GM12878 (cell line): ENCODE results near the gene TCP11L2. TPM values are rescaled to one million over a fixed set of nuclear protein-coding genes. Genes with fewer than 3 reads are reported as not detected.

Experiments used
- ATAC-seq: fragments of 200-7000 bp; cut with Tn5 transposase; 3 replicates; pipeline ENCODE4 v1.9.1; 2020; ENCODE audit warnings: mild to moderate bottlenecking, moderate library complexity
- BruUV-seq: library from RNA; stranded (reverse); fragments of 400-500 nt; replicated peaks from 2 replicates; lab custom pipeline; 2021; lab: Mats Ljungman, UMichigan
- CTCF ChIA-PET: fragments of 300-600 bp; sonication (Branson Sonifier 250); formaldehyde crosslinking; extraction: SDS; loops from one replicate; lab custom pipeline; 2021; ENCODE audit warnings: inconsistent platforms; lab: Yijun Ruan, JAX
- POLR2A ChIA-PET: fragments of 350-600 bp; formaldehyde crosslinking; extraction: SDS; loops from one replicate; lab custom pipeline; 2021; ENCODE audit warnings: inconsistent platforms; lab: Charles Lee
- RAD21 ChIA-PET: fragments of 300-600 bp; sonication (Branson Sonifier 250); formaldehyde crosslinking; loops from one replicate; lab custom pipeline; 2023; ENCODE audit warnings: antibody characterized with exemption; ENCODE audit not compliant: unreplicated experiment; lab: Charles Lee
- SMC1A ChIA-PET: fragments of 300-600 bp; sonication (Branson Sonifier 250); formaldehyde crosslinking; loops from one replicate; lab custom pipeline; 2023; ENCODE audit not compliant: unreplicated experiment, uncharacterized antibody; lab: Charles Lee
- DNase-seq: peaks from one replicate; pipeline ENCODE4 v3.0.0-alpha.2; 2011; ENCODE audit warnings: low read depth, low spot score
- FAIRE-seq: peaks from 3 replicates; lab custom pipeline; 2011; peaks lifted over from hg19 to GRCh38; lab: Jason Lieb, UNC
- H2AFZ ChIP-seq: 2 replicates; pipeline ENCODE4 v1.6.0; 2011; ENCODE audit warnings: low read depth, low read length, control low read depth; ENCODE audit not compliant: control insufficient read depth
- H3K27ac ChIP-seq: 2 replicates; pipeline ENCODE4 v1.5.1; 2011; ENCODE audit warnings: control low read depth; ENCODE audit not compliant: control insufficient read depth, insufficient read depth
- H3K27me3 ChIP-seq, 2 experiments: replicated peaks in 1 of 2; 2 replicates each; pipeline versions ENCODE4 v1.6.0 to v1.6.1; 2011; ENCODE audit warnings: low read length in 1 of 2; ENCODE audit not compliant: control insufficient read depth in 2 of 2, insufficient read depth in 2 of 2
- H3K36me3 ChIP-seq, 2 experiments: 2 replicates each; pipeline ENCODE4 v1.5.1; 2011; ENCODE audit warnings: low read length in 1 of 2; ENCODE audit not compliant: control insufficient read depth in 2 of 2, insufficient read depth in 2 of 2
- H3K4me1 ChIP-seq: 2 replicates; pipeline ENCODE4 v1.6.1; 2011; ENCODE audit warnings: mild to moderate bottlenecking, low read length, moderate library complexity, mixed read lengths; ENCODE audit not compliant: control insufficient read depth, insufficient read depth
- H3K4me2 ChIP-seq: 2 replicates; pipeline ENCODE4 v1.6.0; 2011; ENCODE audit warnings: control low read depth; ENCODE audit not compliant: control insufficient read depth, insufficient read depth
- H3K4me3 ChIP-seq: fragments of 200-600 bp; sonication (generic); 2 replicates; pipeline ENCODE4 v1.5.1; 2016
- H3K79me2 ChIP-seq: 2 replicates; pipeline ENCODE4 v1.6.0; 2011; ENCODE audit warnings: low read length; ENCODE audit not compliant: control insufficient read depth, insufficient read depth
- H3K9ac ChIP-seq: 2 replicates; pipeline ENCODE4 v1.8.0; 2011; ENCODE audit warnings: low read length, control low read depth, mixed read lengths; ENCODE audit not compliant: control insufficient read depth, insufficient read depth
- H3K9me3 ChIP-seq: replicated peaks from 3 replicates; pipeline ENCODE4 v1.5.1; 2011; ENCODE audit warnings: mild to moderate bottlenecking, low read length; ENCODE audit not compliant: control insufficient read depth, insufficient read depth
- H4K20me1 ChIP-seq: 2 replicates; pipeline ENCODE4 v1.6.0; 2011; ENCODE audit not compliant: control insufficient read depth, insufficient read depth
- BMI1 ChIP-seq: fragments of 450-650 bp; IDR thresholded peaks from 2 replicates; pipeline ENCODE4 v1.6.1; 2016; ENCODE audit warnings: mild to moderate bottlenecking, moderate library complexity, borderline replicate concordance
- GABPA ChIP-seq: IDR thresholded peaks from 2 replicates; pipeline ENCODE4 v1.6.1; 2014; ENCODE audit warnings: antibody characterized with exemption, low read depth, mild to moderate bottlenecking, inconsistent platforms
- IRF4 ChIP-seq: IDR thresholded peaks from 2 replicates; pipeline ENCODE4 v1.6.1; 2011; ENCODE audit warnings: low read depth, low read length
- KAT2A ChIP-seq: conservative IDR thresholded peaks from 2 replicates; pipeline ENCODE4 v1.6.1; 2011; ENCODE audit warnings: low read depth, low read length; ENCODE audit not compliant: control insufficient read depth
- NR2C2 ChIP-seq: IDR thresholded peaks from 2 replicates; pipeline ENCODE4 v1.6.1; 2011; ENCODE audit warnings: borderline replicate concordance, low read depth; ENCODE audit not compliant: control insufficient read depth, insufficient read length
- TCF7 ChIP-seq: IDR thresholded peaks from 2 replicates; pipeline ENCODE4 v1.6.1; 2014; ENCODE audit warnings: antibody characterized with exemption, borderline replicate concordance
- ZNF274 ChIP-seq: IDR thresholded peaks from one replicate; pipeline ENCODE4 v1.8.0; 2011; ENCODE audit not compliant: insufficient read length, insufficient read depth
- WGBS: methylation state at CpG from one replicate; pipeline ENCODE4 v1.1.6; 2016; ENCODE audit warnings: low lambda C conversion rate; ENCODE audit not compliant: insufficient replicate concordance, insufficient coverage; ENCODE audit errors: missing lambda C conversion rate; 5-methylcytosine and 5-hydroxymethylcytosine counted together
- in situ Hi-C: fragments of 300-500 bp; cut with MboI; formaldehyde crosslinking; loops from 9 replicates; pipeline ENCODE4 v1.14.3; 2018; ENCODE audit warnings: mixed read lengths
- intact Hi-C: fragments of 100-400 bp; cut with micrococcal nuclease; formaldehyde crosslinking; loops from one replicate; pipeline ENCODE4 v1.14.2; 2022; ENCODE audit not compliant: unreplicated experiment
- polyA plus RNA-seq, 11 experiments: library from polyadenylated mRNA; depleted of rRNA in 4 of 11; unstranded in 6 of 11; stranded (reverse) in 5 of 11; fragments of >200 nt; fragmentation: Nextera tagmentation in 4 of 11; fragmentation: Illumina TruSeq in 1 of 11; extraction: Ambion mirVana in 4 of 11; extraction: Trizol in 1 of 11; gene quantifications; 1 replicate in 1 of 11; 2 replicates in 10 of 11; pipeline versions ENCODE4 v1.2.1 to v1.2.3, GENCODE V29; 2011 to 2016; ENCODE audit warnings: inconsistent platforms in 2 of 11, missing spikeins in 2 of 11, low read depth in 1 of 11
- total RNA-seq, 4 experiments: library from RNA; depleted of rRNA in 3 of 4; stranded (reverse); fragments of >200 nt in 3 of 4; fragmentation: Illumina TruSeq in 1 of 4; extraction: Trizol in 1 of 4; gene quantifications; 2 replicates each; pipeline versions ENCODE4 v1.2.1 to v1.2.3, GENCODE V29; 2013 to 2021
- TF ChIP-seq, protein P1 (sequence below): IDR thresholded peaks from 2 replicates; pipeline ENCODE4 v1.6.1; 2012; ENCODE audit warnings: low read length, inconsistent platforms
- TF ChIP-seq, protein P2 (sequence below): fragments of 450-650 bp; IDR thresholded peaks from 2 replicates; pipeline ENCODE4 v1.6.1; 2017; ENCODE audit warnings: low read depth, mild to moderate bottlenecking, moderate library complexity
- TF ChIP-seq, protein P3 (sequence below): IDR thresholded peaks from 2 replicates; pipeline ENCODE4 v1.6.1; 2012; ENCODE audit warnings: low read depth, low read length, improper control_type of control experiment
- TF ChIP-seq, protein P4 (sequence below): IDR thresholded peaks from 2 replicates; pipeline ENCODE4 v1.6.1; 2012; ENCODE audit warnings: mild to moderate bottlenecking, low read depth, low read length

Gene TCP11L2
- total and polyA plus RNA-seq, 10 of the 15 experiments (the other 5 are each of a cell fraction or from before 2014, with no cell fraction given): 0.18 to 5.0 (median 0.90) TPM

DNA sequence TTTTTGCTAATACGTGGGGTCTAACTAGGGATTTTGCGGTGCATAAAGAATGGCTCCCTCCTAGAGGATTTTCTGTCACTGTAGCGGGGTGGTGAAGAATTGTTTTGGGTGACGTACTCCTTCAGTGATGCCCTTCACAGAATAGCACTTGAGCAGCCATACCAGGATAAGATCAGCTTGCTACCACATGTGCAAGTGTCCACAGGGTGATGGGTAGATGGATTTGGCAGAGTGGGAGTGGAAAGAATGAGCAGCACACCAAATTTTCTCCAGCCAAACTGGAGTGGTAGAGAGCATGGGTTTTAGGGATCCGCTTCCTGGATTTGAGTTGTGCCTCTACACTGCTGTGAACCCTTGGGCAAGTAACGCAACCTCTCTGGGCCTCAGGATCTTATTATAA is 2.3 kb downstream of the TCP11L2 start:
- no peak for TF ChIP-seq TCF7
- TF ChIP-seq, protein P1, sequence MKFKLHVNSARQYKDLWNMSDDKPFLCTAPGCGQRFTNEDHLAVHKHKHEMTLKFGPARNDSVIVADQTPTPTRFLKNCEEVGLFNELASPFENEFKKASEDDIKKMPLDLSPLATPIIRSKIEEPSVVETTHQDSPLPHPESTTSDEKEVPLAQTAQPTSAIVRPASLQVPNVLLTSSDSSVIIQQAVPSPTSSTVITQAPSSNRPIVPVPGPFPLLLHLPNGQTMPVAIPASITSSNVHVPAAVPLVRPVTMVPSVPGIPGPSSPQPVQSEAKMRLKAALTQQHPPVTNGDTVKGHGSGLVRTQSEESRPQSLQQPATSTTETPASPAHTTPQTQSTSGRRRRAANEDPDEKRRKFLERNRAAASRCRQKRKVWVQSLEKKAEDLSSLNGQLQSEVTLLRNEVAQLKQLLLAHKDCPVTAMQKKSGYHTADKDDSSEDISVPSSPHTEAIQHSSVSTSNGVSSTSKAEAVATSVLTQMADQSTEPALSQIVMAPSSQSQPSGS: no peak
- no peak for TF ChIP-seq KAT2A
- no peak for TF ChIP-seq GABPA
- TF ChIP-seq NR2C2: no peak
- no peak for TF ChIP-seq IRF4
- SMC1A ChIA-PET: interaction anchor here (1.3 to 1.6 kb wide), 3 partner anchors 9 to 15 kb away, joined by 3 read pairs; no protein-coding TSS in a partner anchor
- CTCF ChIA-PET: interaction anchor here (1.4 to 1.6 kb wide), 4 partner anchors 12 to 81 kb away, joined by 3 to 4 read pairs (median 4); no protein-coding TSS in a partner anchor
- ATAC-seq (no peak), DNase-seq (no peak), FAIRE-seq (no peak)
- POLR2A ChIA-PET: no interaction called here
- Histone ChIP-seq H3K9me3 (no peaks in the 10 kb centered on the region), H3K4me2 (no peak overlapping the region), H3K79me2 (no peaks in the 10 kb centered on the region), H3K36me3 (no peaks in the 10 kb centered on the region), H3K27ac (no peak overlapping the region), H4K20me1 (no peaks in the 10 kb centered on the region), H2AFZ (no peak overlapping the region), H3K9ac (no peak overlapping the region), H3K27me3 (no peaks in the 10 kb centered on the region), H3K4me1 (peaks cover 7% of the 10 kb centered on the region), H3K4me3 (no peak overlapping the region)
- intact Hi-C loops: no loop called here
- in situ Hi-C loops: no loop called here
- BruUV-seq: no TSS peak
- 99% methylated on average over 6 of the region's 6 CpGs for WGBS
- RAD21 ChIA-PET: no interaction called here

DNA sequence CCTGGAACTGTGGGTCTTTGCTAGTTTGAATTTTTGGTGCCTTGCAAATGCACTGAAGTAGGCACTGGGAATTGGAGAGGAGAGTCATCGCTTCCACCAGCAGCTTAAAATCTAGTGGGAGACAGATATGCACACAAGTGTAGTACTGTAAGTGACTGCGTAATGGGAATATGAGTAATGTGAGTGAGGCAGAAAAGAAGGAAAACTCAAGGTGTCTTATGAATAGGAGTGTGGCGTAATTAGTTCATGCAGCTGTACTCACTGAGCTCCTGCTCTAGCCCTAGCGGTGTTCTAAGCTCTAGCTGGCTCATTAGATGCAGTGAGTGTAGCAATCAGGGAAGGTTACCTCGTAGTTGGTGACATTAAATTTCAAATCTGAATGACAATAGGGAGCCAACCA is 2.8 kb downstream of the TCP11L2 start:
- no peaks in the 10 kb centered on the region for H3K9me3 ChIP-seq
- H3K79me2 ChIP-seq: no peaks in the 10 kb centered on the region
- WGBS: 73% methylated on average over 5 of the region's 5 CpGs
- intact Hi-C loops (no loop called here), in situ Hi-C loops (no loop called here)
- ChIA-PET SMC1A (interaction anchor here (1.3 to 1.6 kb wide), 3 partner anchors 10 to 15 kb away, joined by 3 read pairs; no protein-coding TSS in a partner anchor), RAD21 (no interaction called here), POLR2A (no interaction called here), CTCF (interaction anchor here (1.4 to 1.6 kb wide), 4 partner anchors 12 to 82 kb away, joined by 3 to 4 read pairs (median 4); no protein-coding TSS in a partner anchor)
- no peak overlapping the region for H3K4me3 ChIP-seq
- H3K36me3 ChIP-seq: no peaks in the 10 kb centered on the region
- no peak overlapping the region for H2AFZ ChIP-seq
- no peak overlapping the region for H3K27ac ChIP-seq
- BruUV-seq: no TSS peak
- FAIRE-seq: no peak
- no peaks in the 10 kb centered on the region for H4K20me1 ChIP-seq
- H3K4me1 ChIP-seq: peaks cover 7% of the 10 kb centered on the region
- H3K27me3 ChIP-seq: no peaks in the 10 kb centered on the region
- H3K4me2 ChIP-seq: no peak overlapping the region
- no peak for ATAC-seq
- H3K9ac ChIP-seq: no peak overlapping the region
- no peak for DNase-seq
- TF ChIP-seq, protein P2, sequence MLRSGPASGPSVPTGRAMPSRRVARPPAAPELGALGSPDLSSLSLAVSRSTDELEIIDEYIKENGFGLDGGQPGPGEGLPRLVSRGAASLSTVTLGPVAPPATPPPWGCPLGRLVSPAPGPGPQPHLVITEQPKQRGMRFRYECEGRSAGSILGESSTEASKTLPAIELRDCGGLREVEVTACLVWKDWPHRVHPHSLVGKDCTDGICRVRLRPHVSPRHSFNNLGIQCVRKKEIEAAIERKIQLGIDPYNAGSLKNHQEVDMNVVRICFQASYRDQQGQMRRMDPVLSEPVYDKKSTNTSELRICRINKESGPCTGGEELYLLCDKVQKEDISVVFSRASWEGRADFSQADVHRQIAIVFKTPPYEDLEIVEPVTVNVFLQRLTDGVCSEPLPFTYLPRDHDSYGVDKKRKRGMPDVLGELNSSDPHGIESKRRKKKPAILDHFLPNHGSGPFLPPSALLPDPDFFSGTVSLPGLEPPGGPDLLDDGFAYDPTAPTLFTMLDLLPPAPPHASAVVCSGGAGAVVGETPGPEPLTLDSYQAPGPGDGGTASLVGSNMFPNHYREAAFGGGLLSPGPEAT: no peak
- TF ChIP-seq, protein P3, sequence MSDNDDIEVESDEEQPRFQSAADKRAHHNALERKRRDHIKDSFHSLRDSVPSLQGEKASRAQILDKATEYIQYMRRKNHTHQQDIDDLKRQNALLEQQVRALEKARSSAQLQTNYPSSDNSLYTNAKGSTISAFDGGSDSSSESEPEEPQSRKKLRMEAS: no peak
- TF ChIP-seq, protein P4, sequence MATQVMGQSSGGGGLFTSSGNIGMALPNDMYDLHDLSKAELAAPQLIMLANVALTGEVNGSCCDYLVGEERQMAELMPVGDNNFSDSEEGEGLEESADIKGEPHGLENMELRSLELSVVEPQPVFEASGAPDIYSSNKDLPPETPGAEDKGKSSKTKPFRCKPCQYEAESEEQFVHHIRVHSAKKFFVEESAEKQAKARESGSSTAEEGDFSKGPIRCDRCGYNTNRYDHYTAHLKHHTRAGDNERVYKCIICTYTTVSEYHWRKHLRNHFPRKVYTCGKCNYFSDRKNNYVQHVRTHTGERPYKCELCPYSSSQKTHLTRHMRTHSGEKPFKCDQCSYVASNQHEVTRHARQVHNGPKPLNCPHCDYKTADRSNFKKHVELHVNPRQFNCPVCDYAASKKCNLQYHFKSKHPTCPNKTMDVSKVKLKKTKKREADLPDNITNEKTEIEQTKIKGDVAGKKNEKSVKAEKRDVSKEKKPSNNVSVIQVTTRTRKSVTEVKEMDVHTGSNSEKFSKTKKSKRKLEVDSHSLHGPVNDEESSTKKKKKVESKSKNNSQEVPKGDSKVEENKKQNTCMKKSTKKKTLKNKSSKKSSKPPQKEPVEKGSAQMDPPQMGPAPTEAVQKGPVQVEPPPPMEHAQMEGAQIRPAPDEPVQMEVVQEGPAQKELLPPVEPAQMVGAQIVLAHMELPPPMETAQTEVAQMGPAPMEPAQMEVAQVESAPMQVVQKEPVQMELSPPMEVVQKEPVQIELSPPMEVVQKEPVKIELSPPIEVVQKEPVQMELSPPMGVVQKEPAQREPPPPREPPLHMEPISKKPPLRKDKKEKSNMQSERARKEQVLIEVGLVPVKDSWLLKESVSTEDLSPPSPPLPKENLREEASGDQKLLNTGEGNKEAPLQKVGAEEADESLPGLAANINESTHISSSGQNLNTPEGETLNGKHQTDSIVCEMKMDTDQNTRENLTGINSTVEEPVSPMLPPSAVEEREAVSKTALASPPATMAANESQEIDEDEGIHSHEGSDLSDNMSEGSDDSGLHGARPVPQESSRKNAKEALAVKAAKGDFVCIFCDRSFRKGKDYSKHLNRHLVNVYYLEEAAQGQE: no peak
- TF ChIP-seq ZNF274 (no peak), BMI1 (no peak)
